Erythroblast (primary cell): Measurements from ENCODE around the gene BEX4.
"Not testable (repeated sequence)": the region's sequence is repeated elsewhere in the genome, so short reads cannot be mapped to it uniquely, and the experiment has no call there.

Source experiments
- DNase-seq, 2 experiments: peaks; one replicate each; lab custom pipeline; 2025; lab: John Stamatoyannopoulos, UW
- GATA1 ChIP-seq: IDR thresholded peaks from 2 replicates; pipeline ENCODE4 v1.6.1; 2011; ENCODE audit warnings: low read depth, mild to moderate bottlenecking, control low read depth, low read length, moderate library complexity
- POLR2A ChIP-seq: IDR thresholded peaks from 2 replicates; pipeline ENCODE4 v1.6.1; 2011; ENCODE audit warnings: mild to moderate bottlenecking, low read length

BEX4 gene

GRCh38 chrX:103212749-103213457, 2.0 kb upstream of the BEX4 start:
- TF ChIP-seq POLR2A = no peak
- no peak for TF ChIP-seq GATA1
- DNase-seq = peak; percentile 32 to 49

- TF ChIP-seq GATA1 = no peak
- DNase-seq = peak; percentile 53 to 63
These were observed 600 bp downstream of the BEX4 start for GRCh38 chrX:103215425-103215991.

- DNase-seq = peak in 1 of 2 experiments; percentile 2
- no peak for TF ChIP-seq GATA1
- no peak for TF ChIP-seq POLR2A
These were observed 5.8 kb downstream of the BEX4 start for GRCh38 chrX:103220511-103221323.

GRCh38 chrX:103225918-103226317, 11.0 kb downstream of the BEX4 start:
- not testable (repeated sequence) for DNase-seq

GRCh38 chrX:103233263-103233662, 18.4 kb downstream of the BEX4 start:
- TF ChIP-seq GATA1 = no peak
- TF ChIP-seq POLR2A = no peak
- peak; percentile 2 to 3 for DNase-seq

- TF ChIP-seq GATA1 (no peak), POLR2A (no peak)
- DNase-seq = no peak
These were observed 20.0 kb downstream of the BEX4 start for GRCh38 chrX:103234869-103235268.

- DNase-seq = peak; percentile 3 to 24
These were observed 20.7 kb downstream of the BEX4 start for GRCh38 chrX:103235608-103236007.

GRCh38 chrX:103236296-103236695, 21.4 kb downstream of the BEX4 start:
- no peak for DNase-seq
- no peak for TF ChIP-seq GATA1
- no peak for TF ChIP-seq POLR2A

- no peak for TF ChIP-seq GATA1
- DNase-seq = no peak
These were observed 25.2 kb downstream of the BEX4 start for GRCh38 chrX:103240155-103240554.

- DNase-seq = peak; percentile 18 to 51
- no peak for TF ChIP-seq POLR2A
- no peak for TF ChIP-seq GATA1
These were observed 33.6 kb downstream of the BEX4 start for GRCh38 chrX:103248553-103248952.

- no peak for TF ChIP-seq GATA1
- no peak for TF ChIP-seq POLR2A
- no peak for DNase-seq
These were observed 34.9 kb downstream of the BEX4 start for GRCh38 chrX:103249805-103250204.

- DNase-seq = no peak
- TF ChIP-seq GATA1 (no peak), POLR2A (no peak)
These were observed 36.1 kb downstream of the BEX4 start for GRCh38 chrX:103250977-103251376.

- DNase-seq = peak; percentile 54 to 72
- TF ChIP-seq POLR2A (no peak), GATA1 (no peak)
These were observed 38.7 kb downstream of the BEX4 start for GRCh38 chrX:103253608-103254007.

- DNase-seq = peak; percentile 13 to 24
- TF ChIP-seq POLR2A = no peak
- TF ChIP-seq GATA1 = no peak
These were observed 39.4 kb downstream of the BEX4 start for GRCh38 chrX:103254171-103254824.
